Stimulated activated CD8-positive, alpha-beta memory T cell treated with anti-CD3 and anti-CD28 coated beads, Interleukin-4, amount 100 ng/mL, for 48 hours (primary cell): ENCODE data around the gene MXRA8.

Source experiments
- DNase-seq: peaks from one replicate; pipeline ENCODE4 v3.0.0-alpha.2; 2020

The MXRA8 gene

GRCh38 chr1:1306070-1306660 is 52.2 kb downstream of the MXRA8 start:
- peak; percentile 46 for DNase-seq

GRCh38 chr1:1305300-1306069 is 52.9 kb downstream of the MXRA8 start:
- peak; percentile 82 for DNase-seq

GRCh38 chr1:1304331-1305299 is 53.7 kb downstream of the MXRA8 start:
- DNase-seq: no peak

- no peak for DNase-seq
Observed at GRCh38 chr1:1303736-1304135, 54.6 kb downstream of the MXRA8 start.

DNA sequence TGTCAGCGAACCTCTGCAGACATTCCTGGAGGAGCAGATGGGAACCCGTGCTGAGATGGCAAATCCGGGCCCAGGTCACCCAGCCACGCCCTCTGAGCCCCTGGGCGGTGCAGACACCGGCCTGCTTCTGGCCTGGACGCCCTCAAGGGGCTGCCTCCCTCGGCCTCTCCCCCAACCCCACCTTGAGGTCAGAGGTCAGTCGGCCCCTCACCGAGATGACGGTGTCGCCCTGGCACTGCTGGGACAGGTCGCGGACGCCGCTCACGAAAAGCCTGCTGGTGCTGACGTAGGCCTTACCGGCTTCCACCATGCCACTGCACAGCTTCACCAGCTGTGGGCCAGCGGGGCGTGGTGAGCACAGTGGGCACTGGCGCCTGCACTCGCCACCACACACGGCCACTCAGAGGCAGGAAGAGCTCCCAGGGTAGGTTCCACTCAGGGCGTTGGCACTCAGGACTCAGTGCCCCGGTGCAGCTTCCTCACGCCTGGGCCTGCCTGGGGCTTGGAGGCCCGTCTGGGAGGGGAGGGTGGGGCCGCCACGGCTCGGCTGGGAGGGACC is 55.3 kb downstream of the MXRA8 start:
- no peak for DNase-seq
